Neural cell (in vitro differentiated cells): ENCODE results near the gene FAM76A.

Experiments used
- EP300 ChIP-seq: fragments of 450-650 bp; conservative IDR thresholded peaks from 2 replicates; pipeline ENCODE4 v1.6.1; 2014; ENCODE audit warnings: antibody characterized with exemption, mild to moderate bottlenecking, moderate library complexity; ENCODE audit not compliant: poor library complexity, severe bottlenecking
- EZH2 ChIP-seq: fragments of 200-600, 300-800 bp; shearing (Covaris generic), sonication (generic); IDR thresholded peaks from 2 replicates; pipeline ENCODE4 v1.6.1; 2014; ENCODE audit warnings: antibody characterized with exemption, low read length, borderline replicate concordance, mild to moderate bottlenecking; ENCODE audit not compliant: insufficient read depth, poor library complexity, severe bottlenecking
- MXI1 ChIP-seq: fragments of 450-650 bp; conservative IDR thresholded peaks from 2 replicates; pipeline ENCODE4 v1.6.1; 2014; ENCODE audit warnings: antibody characterized with exemption, mild to moderate bottlenecking; ENCODE audit not compliant: poor library complexity, severe bottlenecking
- POLR2AphosphoS5 ChIP-seq: IDR thresholded peaks from 2 replicates; pipeline ENCODE4 v1.6.1; 2012
- RAD21 ChIP-seq: fragments of 450-650 bp; conservative IDR thresholded peaks from 2 replicates; pipeline ENCODE4 v1.6.1; 2014; ENCODE audit warnings: antibody characterized with exemption, mild to moderate bottlenecking, moderate library complexity
- REST ChIP-seq: IDR thresholded peaks from 2 replicates; pipeline ENCODE4 v1.6.1; 2012; ENCODE audit warnings: borderline replicate concordance
- SMC3 ChIP-seq: fragments of 450-650 bp; conservative IDR thresholded peaks from 2 replicates; pipeline ENCODE4 v1.6.1; 2014; ENCODE audit warnings: antibody characterized with exemption, mild to moderate bottlenecking, moderate library complexity; ENCODE audit not compliant: poor library complexity
- TAF1 ChIP-seq: IDR thresholded peaks from 2 replicates; pipeline ENCODE4 v1.6.1; 2012; ENCODE audit warnings: low read depth
- TF ChIP-seq, protein P1 (sequence below): fragments of 450-650 bp; IDR thresholded peaks from 2 replicates; pipeline ENCODE4 v1.5.1; 2014; ENCODE audit warnings: antibody characterized with exemption, mild to moderate bottlenecking, moderate library complexity; ENCODE audit not compliant: poor library complexity, severe bottlenecking

GRCh38 chr1:27713869-27714513, 11.8 kb upstream of the FAM76A start:
- TF ChIP-seq REST (no peak), RAD21 (no peak), EZH2 (no peak), TAF1 (no peak), SMC3 (no peak), POLR2AphosphoS5 (no peak), MXI1 (no peak), EP300 (no peak)
- TF ChIP-seq, protein P1, sequence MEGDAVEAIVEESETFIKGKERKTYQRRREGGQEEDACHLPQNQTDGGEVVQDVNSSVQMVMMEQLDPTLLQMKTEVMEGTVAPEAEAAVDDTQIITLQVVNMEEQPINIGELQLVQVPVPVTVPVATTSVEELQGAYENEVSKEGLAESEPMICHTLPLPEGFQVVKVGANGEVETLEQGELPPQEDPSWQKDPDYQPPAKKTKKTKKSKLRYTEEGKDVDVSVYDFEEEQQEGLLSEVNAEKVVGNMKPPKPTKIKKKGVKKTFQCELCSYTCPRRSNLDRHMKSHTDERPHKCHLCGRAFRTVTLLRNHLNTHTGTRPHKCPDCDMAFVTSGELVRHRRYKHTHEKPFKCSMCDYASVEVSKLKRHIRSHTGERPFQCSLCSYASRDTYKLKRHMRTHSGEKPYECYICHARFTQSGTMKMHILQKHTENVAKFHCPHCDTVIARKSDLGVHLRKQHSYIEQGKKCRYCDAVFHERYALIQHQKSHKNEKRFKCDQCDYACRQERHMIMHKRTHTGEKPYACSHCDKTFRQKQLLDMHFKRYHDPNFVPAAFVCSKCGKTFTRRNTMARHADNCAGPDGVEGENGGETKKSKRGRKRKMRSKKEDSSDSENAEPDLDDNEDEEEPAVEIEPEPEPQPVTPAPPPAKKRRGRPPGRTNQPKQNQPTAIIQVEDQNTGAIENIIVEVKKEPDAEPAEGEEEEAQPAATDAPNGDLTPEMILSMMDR: no peak
